HG03457 (cell line): ENCODE measurements around the gene PRR20A.
"Not testable (repeated sequence)": the region's sequence is repeated elsewhere in the genome, so short reads cannot be mapped to it uniquely, and the experiment has no call there.

Experiments used
- ATAC-seq: cut with Tn5 transposase; IDR thresholded peaks from one replicate; pipeline ENCODE4 v1.9.1; 2021; ENCODE audit warnings: moderate number of reproducible peaks; ENCODE audit not compliant: unreplicated experiment

The PRR20A gene

DNA sequence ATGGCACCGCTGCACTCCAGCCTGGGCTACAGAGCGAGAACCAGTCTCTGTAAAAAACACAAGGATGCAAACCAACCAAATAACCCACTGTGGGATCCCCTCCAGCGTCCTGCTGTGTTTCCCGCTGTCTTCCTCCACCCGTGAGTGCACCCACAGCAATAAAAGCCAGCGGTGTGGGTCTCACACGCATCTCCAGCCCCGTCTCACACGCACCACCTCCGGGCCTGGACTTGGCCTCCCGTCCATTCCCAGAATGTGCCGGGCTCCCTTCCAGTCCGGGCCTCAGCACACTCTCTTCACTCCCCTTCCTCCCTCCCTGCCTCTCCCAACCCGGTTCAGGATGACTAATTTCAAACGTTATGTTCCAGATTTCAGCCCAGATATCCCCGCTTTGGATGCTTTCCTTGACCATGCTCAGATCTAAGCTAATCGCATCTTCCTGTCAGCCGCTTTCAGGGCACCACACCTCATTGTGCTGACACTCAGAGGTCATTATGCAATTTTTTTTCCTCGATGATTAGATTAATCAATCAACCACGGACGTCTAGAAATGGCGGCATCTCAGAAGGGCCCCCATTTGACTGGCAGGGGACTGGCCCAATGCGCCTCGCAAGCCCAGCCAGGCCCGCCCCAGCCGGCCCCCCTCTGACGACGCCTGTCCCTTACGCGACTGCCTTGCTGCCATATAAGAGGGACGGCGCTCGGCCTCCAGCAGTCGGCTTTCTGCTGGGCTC, at the start of gene PRR20A:
Gene PRR20A, plus strand, starts transcription at position 684 of the 734 bp plus-strand sequence. CDS start 387 bp downstream, outside the sequence.
- not testable (repeated sequence) for ATAC-seq

DNA sequence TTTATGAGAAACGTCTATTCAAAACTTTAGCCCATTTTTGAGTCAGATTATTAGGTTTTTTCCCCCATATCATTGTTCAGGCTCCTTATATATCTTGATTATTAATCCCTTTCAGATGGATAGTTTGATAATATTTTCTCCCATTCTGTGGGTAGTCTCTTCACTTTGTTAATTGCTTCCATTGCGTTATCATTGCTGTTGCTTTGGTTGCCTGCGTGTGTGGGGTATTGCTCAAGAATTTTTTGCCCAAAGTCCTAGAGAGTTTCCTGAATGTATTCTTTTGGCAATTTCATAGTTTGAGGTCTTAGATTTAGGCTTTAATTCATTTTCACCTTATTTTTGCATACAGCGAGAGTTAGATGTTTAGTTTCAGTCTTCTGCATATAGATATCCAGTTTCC, 25.8 kb upstream of the PRR20A start:
- no peak for ATAC-seq

DNA sequence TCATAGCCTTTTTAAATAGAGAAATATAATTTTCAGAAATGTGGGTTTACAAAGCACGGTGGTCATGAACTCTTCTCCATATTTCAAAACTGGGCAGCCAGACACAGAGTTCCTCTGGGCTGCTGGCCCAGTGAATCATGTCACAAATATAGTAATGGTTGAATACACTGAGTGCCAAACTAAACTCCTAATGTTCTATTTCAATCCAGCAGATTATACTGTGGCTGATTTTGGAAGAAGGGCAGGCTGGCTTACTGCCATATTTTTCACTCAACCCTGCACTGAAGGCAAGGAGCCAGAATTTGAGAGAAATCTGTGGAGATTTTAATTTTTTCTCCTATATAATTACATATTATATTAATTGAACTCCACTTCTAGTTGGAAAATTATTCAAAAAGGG, 17.0 kb upstream of the PRR20A start:
- ATAC-seq: no peak

DNA sequence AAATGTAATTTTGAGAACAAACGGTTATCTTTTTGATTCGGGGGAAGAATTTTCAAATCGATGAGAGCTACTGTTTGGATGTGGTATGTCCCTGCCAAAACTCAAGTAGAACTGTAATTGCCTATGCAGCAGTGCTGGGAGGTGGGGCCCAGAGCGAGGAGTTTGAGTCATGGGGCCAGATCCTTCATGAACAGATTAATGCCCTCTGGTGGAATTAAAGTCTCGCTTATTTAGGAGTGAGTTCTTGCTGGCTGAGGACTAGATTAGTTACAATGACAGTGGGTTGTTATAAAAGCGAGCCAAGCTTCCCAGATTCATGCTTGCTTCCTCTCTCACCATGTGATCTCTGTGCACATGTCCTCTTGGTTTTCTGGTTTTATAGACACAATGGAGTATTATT, 11.8 kb upstream of the PRR20A start:
- ATAC-seq: no peak

DNA sequence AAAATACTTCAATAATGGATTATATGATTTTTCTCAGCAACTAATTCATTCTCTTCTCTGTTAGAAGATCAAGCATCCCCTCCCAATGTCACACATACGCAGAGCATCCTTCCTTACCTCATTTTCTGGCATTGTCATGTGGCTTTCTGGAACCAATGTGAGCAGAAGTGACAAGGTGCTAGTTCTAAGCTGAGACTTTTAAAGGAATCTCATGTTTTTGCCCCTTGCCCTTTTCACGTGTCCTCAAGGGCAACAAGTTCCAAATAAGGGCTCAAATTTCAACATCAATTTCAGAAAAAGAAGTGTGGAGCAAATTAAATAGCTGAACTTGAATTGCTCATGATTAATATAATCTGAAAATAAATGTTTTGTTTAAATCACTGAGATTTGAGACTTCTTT, 4.6 kb upstream of the PRR20A start:
- ATAC-seq: no peak

DNA sequence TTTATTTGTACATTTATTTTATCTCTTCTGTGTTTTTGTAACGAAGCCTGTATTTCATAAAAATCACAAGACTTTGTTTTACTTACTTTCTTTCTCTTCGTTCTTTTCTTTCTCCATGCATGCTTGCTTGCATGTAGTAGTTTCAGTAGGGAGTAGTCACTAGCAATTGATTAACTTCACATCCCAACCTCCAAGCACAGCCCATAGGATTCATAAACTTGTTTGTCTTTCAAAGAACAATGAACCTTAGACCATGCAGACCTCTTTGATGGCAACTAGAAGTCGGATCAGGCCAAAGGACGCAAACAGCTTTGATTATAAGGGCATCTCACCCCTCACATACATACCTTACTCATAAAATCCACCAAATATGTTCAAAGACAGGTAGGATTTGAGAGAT, 3.1 kb upstream of the PRR20A start:
- ATAC-seq: no peak

DNA sequence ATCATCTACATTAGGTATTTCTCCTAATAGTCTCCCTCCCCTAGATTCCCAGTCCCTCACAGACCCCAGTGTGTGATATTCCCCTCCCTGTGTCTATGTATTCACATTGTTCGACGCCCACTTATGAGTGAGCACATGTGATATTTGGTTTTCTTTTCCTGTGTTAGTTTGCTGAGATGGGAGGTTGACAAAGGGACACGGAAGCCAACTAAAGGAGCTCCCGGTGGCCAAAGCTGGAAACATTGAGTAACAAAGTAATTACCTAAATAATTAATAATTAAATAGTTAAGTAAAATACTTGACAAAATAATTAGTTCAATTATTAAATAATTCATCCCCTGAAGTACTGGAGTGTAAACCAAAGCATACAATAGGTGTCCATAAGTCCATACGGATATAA, 1.7 kb upstream of the PRR20A start:
- ATAC-seq: no peak

DNA sequence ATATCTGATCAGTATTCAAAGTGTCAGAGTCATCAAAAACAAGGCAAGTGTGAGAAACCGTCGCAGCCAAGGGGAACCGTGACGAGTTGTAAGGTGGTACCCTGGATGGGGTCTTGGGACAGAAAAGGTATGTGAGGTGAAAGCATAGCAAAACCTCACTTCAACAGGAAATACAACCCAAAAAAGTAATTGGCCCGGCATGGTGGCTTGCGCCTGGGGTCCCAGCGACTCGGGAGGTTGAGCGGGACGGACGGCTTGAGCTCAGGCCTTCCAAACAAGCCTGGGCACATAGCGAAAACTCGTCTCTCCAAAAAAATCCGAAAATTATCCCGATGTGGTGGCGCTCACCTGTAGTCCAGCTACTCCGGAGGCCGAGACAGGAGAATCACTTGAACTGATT, 937 bp upstream of the PRR20A start:
- ATAC-seq: not testable (repeated sequence)

DNA sequence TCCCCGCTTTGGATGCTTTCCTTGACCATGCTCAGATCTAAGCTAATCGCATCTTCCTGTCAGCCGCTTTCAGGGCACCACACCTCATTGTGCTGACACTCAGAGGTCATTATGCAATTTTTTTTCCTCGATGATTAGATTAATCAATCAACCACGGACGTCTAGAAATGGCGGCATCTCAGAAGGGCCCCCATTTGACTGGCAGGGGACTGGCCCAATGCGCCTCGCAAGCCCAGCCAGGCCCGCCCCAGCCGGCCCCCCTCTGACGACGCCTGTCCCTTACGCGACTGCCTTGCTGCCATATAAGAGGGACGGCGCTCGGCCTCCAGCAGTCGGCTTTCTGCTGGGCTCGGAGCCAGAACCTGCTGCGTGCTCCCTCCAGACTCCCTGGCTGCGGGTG, 6.5 kb downstream of the PRR20A start, which contains the start of gene PRR20B:
Gene PRR20B, plus strand, starts transcription at position 301 of the 400 bp plus-strand sequence. CDS start 387 bp downstream, outside the sequence.
- not testable (repeated sequence) for ATAC-seq

DNA sequence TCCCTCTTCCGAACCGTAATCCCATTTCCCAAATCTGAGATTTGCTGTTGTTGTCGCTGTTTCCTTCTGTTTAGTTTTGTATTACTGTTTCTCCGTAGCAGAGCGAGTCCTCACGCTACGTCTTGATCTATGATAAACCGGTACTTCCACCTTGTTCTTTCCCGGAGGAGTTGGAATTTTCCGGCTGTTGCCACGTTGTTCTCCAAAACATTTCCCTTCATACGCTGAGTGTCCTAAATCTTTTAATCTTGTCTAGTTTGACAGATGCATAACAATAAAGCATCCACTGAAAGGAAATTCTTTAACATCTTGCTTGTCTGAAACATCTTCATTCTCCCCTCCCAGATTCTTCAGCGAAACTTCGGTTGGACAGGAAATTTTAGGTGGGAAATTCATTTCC, 7.4 kb downstream of the PRR20A start:
- ATAC-seq: not testable (repeated sequence)

DNA sequence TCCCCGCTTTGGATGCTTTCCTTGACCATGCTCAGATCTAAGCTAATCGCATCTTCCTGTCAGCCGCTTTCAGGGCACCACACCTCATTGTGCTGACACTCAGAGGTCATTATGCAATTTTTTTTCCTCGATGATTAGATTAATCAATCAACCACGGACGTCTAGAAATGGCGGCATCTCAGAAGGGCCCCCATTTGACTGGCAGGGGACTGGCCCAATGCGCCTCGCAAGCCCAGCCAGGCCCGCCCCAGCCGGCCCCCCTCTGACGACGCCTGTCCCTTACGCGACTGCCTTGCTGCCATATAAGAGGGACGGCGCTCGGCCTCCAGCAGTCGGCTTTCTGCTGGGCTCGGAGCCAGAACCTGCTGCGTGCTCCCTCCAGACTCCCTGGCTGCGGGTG, 13.0 kb downstream of the PRR20A start, which contains the start of gene PRR20C:
Gene PRR20C, plus strand, starts transcription at position 301 of the 400 bp plus-strand sequence. CDS start 387 bp downstream, outside the sequence.
- ATAC-seq: not testable (repeated sequence)

DNA sequence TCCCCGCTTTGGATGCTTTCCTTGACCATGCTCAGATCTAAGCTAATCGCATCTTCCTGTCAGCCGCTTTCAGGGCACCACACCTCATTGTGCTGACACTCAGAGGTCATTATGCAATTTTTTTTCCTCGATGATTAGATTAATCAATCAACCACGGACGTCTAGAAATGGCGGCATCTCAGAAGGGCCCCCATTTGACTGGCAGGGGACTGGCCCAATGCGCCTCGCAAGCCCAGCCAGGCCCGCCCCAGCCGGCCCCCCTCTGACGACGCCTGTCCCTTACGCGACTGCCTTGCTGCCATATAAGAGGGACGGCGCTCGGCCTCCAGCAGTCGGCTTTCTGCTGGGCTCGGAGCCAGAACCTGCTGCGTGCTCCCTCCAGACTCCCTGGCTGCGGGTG, 19.6 kb downstream of the PRR20A start, which contains the start of gene PRR20D:
Gene PRR20D, plus strand, starts transcription at position 301 of the 400 bp plus-strand sequence. CDS start 387 bp downstream, outside the sequence.
- ATAC-seq: not testable (repeated sequence)

DNA sequence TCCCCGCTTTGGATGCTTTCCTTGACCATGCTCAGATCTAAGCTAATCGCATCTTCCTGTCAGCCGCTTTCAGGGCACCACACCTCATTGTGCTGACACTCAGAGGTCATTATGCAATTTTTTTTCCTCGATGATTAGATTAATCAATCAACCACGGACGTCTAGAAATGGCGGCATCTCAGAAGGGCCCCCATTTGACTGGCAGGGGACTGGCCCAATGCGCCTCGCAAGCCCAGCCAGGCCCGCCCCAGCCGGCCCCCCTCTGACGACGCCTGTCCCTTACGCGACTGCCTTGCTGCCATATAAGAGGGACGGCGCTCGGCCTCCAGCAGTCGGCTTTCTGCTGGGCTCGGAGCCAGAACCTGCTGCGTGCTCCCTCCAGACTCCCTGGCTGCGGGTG, 26.2 kb downstream of the PRR20A start, which contains the start of gene PRR20E:
Gene PRR20E, plus strand, starts transcription at position 301 of the 400 bp plus-strand sequence. CDS start 387 bp downstream, outside the sequence.
- not testable (repeated sequence) for ATAC-seq

DNA sequence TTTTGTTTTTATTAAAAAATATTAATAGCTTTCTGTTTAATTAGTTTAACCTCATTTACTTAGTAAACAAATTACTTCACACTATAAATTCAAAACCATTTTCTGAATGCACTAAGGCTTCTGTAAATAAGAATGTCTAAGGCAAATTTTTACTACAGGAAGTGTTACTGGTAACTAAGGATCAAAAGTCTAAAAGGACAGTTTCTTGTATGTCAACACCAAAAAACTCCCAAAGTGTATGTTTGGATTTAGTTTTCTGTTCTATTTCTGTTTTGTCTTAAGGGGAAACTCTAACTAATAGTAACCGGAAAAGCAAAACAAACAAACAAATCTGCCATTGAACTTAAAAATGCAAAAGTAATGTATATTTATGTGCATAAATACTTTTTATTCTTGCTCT, 50.9 kb downstream of the PRR20A start:
- ATAC-seq: no peak
